HG03095 (cell line): ENCODE measurements around the gene DTNA.

Experiments used
- ATAC-seq: cut with Tn5 transposase; IDR thresholded peaks from one replicate; pipeline ENCODE4 v1.9.1; 2021; ENCODE audit warnings: moderate library complexity; ENCODE audit not compliant: unreplicated experiment

The DTNA gene

GRCh38 chr18:34928754-34929335, 218.7 kb downstream of the DTNA start:
- no peak for ATAC-seq

GRCh38 chr18:34929336-34929780, 219.3 kb downstream of the DTNA start:
- no peak for ATAC-seq

GRCh38 chr18:34932363-34932762, 222.3 kb downstream of the DTNA start:
- ATAC-seq = no peak

- no peak for ATAC-seq
Observed at GRCh38 chr18:34932792-34933466, 222.8 kb downstream of the DTNA start.

- no peak for ATAC-seq
Observed at GRCh38 chr18:34933909-34934661, 224.0 kb downstream of the DTNA start.

GRCh38 chr18:34936772-34937171, 226.7 kb downstream of the DTNA start:
- no peak for ATAC-seq

- no peak for ATAC-seq
Observed at GRCh38 chr18:34938090-34938489, 228.0 kb downstream of the DTNA start.
